GM04504 (cell line): ENCODE results near the gene PTPN13.
A peak's percentile ranks its signal among the peaks of the same experiment; 100 is the strongest.

ENCODE experiments used
- DNase-seq: peaks from one replicate; pipeline ENCODE4 v3.0.0-alpha.2; 2012; ENCODE audit warnings: low read depth

PTPN13 gene, protein sequence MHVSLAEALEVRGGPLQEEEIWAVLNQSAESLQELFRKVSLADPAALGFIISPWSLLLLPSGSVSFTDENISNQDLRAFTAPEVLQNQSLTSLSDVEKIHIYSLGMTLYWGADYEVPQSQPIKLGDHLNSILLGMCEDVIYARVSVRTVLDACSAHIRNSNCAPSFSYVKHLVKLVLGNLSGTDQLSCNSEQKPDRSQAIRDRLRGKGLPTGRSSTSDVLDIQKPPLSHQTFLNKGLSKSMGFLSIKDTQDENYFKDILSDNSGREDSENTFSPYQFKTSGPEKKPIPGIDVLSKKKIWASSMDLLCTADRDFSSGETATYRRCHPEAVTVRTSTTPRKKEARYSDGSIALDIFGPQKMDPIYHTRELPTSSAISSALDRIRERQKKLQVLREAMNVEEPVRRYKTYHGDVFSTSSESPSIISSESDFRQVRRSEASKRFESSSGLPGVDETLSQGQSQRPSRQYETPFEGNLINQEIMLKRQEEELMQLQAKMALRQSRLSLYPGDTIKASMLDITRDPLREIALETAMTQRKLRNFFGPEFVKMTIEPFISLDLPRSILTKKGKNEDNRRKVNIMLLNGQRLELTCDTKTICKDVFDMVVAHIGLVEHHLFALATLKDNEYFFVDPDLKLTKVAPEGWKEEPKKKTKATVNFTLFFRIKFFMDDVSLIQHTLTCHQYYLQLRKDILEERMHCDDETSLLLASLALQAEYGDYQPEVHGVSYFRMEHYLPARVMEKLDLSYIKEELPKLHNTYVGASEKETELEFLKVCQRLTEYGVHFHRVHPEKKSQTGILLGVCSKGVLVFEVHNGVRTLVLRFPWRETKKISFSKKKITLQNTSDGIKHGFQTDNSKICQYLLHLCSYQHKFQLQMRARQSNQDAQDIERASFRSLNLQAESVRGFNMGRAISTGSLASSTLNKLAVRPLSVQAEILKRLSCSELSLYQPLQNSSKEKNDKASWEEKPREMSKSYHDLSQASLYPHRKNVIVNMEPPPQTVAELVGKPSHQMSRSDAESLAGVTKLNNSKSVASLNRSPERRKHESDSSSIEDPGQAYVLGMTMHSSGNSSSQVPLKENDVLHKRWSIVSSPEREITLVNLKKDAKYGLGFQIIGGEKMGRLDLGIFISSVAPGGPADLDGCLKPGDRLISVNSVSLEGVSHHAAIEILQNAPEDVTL (N-terminal part only)

DNA sequence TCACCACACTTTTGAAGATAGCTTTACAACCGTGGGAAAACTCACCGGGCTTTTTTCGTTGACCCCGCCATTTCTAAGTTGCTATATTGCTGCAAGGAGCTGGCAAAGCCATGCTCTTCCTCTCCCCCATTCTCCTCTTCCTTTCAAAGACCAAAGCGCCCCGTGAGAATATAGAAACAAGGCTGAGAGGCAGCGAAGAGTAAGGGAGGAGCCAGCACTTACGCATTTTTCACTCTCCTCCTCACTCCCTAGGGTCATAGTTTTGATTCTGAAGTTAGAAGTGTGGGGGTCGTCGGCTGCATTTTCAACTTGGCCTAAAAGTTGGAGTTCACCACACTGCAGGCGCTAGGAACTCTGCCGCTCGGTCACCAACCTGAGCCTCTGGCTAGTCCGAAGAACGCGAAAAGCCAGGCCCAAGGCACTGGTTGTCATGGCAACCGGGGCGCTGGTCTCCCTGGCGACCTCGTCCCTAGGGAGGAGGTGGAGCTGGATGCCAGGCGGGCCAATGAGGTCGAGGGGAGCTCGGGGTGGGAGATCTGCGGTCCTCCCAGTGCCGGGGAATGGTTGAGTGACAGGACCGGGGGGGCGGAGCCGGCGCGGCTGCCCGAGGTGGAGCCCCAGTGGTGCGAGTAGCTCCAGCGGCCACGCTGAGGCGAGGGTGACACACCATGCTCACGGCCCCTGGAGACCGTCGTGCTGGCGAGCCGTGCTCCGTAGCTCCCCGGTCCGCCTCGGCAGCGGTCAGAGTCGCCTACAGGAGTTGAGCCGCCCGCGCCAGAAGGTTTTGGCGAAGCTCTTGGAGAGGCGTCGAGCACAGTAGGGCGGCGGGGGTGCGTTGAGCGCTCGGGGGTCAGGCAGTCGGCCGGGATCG, at the start of gene PTPN13:
Gene PTPN13 (plus strand): TSS at position 628 of the 871 bp plus-strand sequence. CDS start 40,942 bp downstream, outside the sequence.
- peak; percentile 98 for DNase-seq

DNA sequence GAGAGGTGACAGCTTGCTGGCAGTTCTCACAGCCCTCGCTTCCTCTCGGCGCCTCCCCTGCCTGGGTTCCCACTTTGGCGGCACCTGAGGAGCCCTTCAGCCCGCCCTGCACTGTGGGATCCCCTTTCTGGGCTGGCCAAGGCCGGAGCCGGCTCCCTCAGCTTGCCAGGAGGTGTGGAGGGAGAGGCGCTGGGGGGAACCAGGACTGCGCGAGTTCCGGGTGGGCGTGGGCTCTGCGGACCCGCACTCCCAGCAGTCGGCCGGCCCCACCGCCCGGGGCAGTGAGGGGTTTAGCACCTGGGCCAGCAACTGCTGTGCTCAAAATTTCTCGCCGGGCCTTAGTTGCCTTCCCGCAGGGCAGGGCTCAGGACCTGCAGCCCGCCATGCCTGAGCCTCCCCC, 47.0 kb upstream of the PTPN13 start:
- DNase-seq, result no peak

DNA sequence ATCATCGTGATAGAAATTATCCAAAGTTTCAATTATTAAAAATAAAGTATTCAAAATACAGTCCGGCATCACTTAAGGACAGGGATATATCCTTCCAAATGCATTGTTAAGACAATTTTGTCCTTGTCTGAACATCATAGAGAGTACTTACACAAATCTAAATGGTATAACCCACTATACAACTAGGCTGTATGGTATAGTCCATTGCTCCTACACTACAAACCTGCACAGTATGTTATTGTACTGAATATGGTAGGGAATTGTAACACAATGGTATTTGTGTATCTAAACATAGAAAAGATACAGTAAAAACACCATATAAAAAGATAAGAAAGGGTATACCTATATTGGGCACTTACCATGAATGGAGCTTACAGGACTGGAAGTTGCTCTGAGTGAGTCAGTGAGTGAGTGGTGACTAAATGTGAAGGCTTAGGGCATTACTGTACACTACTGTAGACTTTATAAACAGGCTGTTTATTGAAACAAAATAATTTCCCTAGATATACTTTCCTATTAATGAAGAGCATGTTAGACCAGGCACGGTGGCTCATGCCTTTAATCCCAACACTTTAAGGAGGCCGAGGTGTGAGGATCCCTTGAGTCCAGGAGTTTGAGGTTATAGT, 44.8 kb upstream of the PTPN13 start:
- DNase-seq, result no peak

DNA sequence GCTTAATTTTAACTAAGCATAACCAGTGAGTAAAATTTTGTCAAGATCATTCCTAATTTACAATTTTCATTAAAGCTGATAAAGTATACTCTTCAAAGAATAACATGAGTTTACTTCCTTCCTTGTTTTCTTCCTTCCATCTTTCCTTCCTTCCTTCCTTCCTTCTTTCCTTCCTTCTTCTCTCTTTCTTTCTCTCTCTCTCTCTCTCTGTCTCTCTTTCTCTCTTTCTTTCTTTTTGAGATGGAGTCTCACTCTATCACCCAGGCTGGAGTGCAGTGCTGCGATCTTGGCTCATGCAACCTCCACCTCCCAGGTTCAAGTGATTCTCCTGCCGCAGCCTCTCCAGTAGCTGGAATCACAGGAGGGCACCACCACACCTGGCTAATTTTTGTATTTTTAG, 42.7 kb upstream of the PTPN13 start:
- DNase-seq, result no peak

DNA sequence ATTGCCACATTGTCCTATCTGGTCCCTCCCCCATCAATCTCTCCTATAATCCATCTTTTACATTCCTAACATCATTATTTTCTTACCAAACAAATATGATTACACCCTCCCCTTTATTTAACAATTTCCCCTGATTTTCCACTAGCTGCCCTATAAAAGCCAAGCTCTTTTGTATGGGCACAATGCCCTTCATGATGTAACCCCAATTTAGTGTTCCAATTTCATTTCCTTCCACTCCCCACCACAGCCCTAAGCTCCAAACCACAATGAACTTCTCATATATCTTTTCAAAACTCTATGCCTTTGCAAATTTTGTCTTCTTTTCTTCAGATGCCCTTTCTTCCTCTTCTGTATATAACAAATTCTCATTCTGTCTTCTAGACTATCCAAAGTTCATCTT, 39.5 kb upstream of the PTPN13 start:
- no peak for DNase-seq

DNA sequence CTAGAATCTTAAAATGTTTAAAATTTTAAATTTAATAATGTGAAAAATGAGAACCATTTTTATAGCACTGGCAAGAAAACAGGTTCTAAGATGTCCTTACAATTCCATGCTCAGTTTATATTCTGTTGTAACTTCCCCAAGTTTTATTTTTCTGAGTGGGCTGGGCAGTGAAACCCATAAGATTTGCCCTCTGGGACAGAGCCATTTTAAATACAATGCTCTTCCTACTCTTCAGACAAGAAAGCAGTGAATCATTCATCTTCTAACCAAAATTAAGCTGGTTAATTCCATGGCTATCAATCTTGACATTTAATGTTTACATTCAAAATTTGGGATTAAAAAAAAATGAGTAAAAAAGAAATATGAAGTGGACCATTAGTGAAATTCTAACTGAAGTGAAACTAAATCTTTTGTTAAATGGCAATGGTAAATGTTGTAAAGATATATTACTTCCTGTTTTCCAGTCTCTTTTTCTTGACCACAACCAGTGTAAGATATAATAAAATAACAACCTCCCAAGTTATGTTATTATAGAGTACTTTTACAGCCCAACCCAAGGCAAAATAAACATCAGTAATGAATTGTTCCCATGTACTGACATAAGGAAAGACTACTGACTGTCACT, 37.2 kb upstream of the PTPN13 start:
- no peak for DNase-seq

DNA sequence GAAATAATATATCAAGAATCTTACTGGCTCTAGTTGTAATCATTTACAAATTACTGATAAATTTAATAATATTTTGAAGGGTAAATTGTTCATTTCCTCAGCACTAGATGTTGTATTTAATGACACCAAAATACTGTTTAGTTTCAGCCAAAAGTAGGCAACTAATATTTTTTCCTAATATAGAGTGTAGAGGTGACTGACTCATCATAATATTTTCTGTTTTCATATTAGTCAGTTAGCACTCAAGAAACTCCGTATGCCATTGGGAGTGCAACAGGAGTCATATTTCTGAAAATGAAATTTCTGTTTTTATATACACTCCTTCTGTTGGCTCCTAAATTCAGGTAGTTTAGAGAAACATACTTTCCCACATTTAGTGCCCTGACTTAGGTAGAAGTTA, 36.6 kb upstream of the PTPN13 start:
- no peak for DNase-seq

DNA sequence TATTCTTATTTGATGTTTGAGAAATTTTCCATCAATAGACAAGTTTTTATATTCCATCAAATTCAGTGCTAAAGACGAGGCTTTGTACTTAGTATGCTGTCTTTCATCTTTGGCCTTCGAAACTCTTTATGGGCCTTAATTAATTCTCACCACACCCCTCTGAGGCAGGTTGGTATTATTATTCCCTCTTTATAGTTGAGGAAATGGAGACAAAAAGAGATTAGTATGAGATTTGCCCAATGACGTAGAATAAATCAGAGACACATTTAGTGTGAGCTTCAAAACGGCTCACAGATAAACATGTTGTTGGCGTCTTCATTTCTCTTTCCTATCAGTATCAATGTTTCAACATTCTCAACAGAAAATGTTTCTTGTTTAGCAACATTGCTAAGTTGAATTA, 35.9 kb upstream of the PTPN13 start:
- DNase-seq, result no peak

DNA sequence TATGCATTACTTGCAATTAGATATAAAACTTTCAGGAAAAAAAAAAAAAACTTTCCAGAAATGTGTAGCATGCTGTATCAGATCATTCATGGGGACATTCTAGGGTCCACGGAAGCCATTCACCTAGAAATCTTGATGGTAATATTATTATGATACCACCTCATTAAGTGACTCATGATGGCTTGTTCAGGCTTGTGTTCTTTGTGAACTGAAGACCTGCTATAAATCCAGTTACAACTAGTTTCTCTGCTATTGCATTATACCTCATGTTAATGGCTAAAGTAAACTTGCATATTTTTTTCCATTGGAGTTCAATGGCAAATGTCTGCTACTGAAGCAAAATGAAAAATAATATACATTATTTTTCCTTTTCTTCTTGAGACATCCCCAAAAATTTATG, 35.3 kb upstream of the PTPN13 start:
- no peak for DNase-seq

DNA sequence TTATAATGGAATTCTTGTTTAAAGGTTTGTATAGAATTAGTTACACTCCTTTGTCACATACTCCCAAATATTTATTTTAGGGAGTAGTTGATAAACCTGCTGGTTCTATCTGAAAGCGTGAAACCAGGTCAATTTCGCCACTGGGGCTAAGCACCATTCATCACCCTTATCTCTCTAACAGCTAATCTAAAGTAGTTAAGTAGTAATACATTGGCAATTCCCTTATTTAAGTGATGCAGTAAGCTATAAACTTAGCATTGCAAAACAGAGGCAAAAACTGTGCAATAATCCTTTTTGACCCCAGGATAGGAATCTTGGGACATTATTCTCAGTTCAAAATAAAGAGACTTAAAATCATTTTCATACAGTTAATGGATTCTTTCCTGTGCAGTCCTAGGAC, 33.7 kb upstream of the PTPN13 start:
- DNase-seq, result no peak

DNA sequence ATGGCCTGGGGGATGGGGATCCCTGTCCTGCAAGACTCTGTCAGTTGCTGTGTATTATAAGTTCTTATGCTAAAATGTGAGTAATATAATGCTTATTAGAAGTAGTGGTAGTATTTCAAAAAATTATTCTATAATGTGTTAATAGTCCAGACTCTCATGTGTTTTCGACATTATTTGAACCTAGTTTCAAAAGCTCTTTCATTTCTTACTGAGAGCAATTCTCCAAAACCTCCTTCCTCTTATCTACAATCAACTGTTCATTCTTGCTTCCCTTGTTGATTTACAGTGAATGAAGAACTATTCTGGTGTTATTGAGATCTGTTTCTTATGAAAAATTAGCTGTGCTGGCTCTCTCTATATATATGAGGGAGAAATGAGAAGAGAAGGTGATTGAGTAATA, 32.9 kb upstream of the PTPN13 start:
- DNase-seq, result no peak

DNA sequence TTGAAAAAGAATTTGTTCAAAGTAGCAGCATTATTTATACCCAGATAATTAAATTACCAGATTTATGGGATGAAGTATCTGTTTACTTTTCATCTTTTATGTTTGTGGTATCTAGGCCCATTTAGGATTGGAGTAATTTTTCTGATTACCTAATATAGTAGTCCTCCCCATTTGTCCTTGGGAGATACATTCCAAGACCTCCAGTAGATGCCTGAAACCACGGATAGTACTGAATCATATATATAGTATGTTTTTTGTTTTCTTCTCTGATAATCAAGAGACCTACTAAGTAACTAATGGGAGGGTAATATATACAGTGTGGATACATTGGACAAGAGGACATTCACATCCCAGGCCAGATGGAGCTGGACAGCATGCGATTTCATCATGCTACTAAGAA, 30.7 kb upstream of the PTPN13 start:
- DNase-seq, result no peak

DNA sequence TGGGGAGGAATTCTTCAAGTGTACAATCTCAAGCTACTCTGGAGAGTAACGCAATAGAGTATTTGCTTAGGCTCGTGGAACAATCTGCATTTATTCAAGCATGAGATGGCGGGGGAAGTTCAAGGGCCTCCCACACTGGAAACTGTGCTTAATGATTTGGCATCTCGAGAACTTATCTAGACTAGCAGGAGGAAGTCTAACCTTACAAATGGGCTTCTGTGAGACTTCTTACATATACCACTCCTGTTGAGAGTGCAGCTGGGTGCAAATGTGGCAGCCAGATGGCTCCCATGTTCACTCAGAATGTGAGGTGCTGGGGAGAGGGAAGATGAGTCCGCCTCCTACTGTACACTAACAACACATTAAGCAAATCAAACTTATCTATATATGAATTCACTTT, 29.3 kb upstream of the PTPN13 start:
- no peak for DNase-seq

DNA sequence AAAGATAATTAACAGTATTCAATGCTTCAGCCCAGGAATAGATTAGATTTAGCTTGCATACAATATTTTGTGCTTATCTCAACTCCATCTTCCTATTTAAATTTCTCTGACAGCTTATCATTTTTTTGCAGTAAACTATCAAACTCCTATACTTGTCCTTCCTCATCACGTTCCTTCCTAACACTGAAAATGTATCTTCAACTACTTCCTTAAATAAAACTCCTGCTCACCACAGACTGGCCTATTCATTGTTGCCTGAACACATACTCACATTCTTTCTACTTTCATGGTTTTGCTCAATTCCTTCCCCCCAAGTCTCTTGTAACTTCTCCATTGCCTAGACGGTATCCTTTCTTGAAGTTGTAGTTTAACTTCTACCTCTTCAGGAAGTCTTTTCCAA, 28.5 kb upstream of the PTPN13 start:
- no peak for DNase-seq

DNA sequence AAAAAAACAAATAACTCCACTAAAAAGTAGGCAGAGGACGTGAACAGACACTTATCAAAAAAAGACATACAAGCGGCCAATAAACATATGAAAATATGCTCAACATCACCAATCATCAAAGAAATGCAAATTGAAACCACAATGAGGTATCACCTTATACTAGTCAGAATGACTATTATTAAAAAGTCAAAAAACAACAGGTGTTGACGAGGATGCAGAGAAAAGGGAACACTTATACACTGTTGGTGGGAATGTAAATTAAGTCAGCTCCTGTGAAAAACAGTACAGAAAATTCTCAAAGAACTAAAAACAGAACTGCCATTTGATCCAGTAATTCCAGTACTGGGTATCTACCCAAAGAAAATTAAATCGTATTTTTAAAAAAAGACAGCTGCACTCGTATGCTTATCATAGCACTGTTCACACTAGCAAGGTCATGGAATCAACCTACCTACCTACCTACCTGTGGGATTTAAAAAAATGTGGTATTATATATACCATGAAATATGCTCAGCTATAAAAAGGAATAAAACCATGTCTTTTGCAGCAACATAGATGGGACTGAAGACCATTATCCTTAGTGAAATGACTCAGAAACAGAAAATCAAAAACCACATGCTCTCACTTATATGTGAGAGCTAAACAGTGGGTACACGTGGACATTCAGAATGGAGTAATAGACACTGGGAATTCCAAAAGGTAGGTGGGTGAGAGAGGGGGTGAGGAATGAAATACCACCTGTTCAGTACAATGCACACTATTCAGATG, 24.8 kb upstream of the PTPN13 start:
- DNase-seq, result no peak

DNA sequence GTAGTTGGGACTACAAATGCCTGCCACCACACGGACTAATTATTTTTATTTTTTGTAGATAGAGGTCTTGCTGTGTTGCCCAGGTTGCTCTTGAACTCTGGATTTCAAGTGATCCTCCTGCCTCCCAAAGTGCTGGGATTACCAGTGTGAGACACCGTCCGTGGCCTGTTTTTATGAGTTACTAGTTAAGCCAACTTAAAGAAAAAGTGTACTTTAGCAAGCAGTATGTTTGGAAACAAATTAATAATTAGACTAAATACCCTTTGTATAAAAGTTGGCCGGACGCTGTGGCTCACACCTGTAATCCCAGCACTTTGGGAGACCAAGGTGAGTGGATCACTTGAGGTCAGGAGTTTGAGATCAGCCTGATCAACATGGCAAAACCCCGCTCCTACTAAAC, 14.2 kb upstream of the PTPN13 start:
- DNase-seq, result no peak

DNA sequence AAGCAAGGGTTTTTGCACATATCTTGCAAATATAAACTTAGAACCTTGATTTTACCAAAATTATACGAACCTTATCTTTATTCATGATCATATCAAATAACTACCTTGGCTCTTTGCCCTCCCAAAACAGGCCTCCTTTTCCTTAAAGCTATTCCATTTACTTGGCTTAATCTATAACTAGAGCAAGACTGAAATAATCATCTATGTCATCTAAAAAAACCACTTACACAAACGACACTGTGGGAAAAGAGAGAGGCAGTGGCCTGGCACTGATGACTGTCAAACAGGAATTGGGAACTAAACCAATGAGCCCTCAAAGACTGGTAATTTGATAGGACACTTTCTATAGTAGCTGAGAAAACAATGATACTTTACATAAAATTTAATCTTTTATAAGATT, 11.7 kb upstream of the PTPN13 start:
- DNase-seq, result no peak

DNA sequence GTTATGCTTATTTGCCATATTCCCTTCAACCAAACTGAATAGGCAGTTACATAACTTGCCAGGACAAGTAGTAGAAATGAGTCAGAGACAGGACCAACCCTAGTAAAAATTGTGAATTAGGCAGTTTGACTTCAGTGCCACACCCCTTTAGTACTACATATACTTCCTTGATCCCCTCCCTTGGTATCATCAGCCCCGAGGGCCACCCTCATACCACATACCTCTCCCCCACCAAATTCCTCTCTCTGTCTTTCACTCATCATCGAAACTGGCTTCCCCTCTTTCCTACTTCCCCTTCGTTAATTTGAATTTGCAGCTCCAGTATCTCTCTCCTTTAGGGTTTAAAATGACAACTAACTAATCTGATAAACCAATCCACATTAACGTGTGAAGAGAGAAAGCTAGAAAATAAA, 7.9 kb upstream of the PTPN13 start:
- no peak for DNase-seq

DNA sequence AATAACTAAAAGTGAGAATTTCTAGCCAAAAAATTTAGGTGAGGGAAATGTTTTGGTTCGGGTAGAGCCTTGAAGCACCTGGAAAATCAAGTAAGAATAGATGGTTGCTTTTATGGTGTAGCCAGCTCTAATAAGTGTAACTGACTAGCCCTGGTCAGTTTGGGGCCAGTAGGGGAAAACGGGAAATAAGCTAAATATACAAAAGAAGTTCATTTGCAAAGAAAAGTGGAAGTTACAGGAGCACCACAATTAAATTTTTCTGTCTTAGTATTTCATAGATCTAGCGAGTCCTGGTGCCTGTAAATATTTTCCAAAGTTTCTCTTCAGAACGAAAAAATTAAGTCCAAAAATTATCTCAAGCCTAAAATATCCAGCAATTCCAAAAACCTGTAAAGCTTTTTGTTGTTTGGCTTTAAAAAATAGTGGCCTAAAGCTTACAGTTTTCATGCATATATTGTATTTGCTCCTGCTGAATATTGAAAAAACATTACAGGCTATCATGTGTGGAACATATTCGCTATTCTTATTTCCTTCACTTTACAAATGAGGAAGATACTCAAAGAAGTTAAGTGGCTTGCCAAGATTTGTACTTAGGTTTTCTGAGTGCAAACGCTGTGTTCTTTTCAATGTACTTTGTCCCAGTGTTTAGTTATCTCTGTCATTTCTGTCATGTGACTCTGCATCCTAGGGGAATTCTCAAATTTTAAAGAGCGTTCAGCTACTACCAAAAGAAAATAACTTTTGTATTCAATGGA, 7.3 kb upstream of the PTPN13 start:
- DNase-seq, result no peak
